ENCODE measurements around the gene ADAMTS14.

DNA sequence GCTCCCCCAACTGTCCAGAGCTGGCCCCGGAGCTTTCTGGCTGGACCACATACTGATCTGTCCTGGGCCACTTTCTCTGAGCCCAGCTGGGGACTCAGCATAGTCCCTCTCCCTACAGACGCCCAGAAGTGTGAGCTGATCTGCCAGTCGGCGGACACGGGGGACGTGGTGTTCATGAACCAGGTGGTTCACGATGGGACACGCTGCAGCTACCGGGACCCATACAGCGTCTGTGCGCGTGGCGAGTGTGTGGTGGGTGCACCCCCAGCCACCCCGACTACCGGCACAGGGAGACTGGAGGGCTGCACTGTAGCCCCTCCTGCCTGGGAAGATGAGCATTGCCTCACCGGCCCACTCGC, 71.1 kb downstream of the ADAMTS14 start:
- TF ChIP-seq, protein P1, sequence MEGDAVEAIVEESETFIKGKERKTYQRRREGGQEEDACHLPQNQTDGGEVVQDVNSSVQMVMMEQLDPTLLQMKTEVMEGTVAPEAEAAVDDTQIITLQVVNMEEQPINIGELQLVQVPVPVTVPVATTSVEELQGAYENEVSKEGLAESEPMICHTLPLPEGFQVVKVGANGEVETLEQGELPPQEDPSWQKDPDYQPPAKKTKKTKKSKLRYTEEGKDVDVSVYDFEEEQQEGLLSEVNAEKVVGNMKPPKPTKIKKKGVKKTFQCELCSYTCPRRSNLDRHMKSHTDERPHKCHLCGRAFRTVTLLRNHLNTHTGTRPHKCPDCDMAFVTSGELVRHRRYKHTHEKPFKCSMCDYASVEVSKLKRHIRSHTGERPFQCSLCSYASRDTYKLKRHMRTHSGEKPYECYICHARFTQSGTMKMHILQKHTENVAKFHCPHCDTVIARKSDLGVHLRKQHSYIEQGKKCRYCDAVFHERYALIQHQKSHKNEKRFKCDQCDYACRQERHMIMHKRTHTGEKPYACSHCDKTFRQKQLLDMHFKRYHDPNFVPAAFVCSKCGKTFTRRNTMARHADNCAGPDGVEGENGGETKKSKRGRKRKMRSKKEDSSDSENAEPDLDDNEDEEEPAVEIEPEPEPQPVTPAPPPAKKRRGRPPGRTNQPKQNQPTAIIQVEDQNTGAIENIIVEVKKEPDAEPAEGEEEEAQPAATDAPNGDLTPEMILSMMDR (IDR thresholded peaks at IDR 0.05): no peak
- TF ChIP-seq, protein P2, sequence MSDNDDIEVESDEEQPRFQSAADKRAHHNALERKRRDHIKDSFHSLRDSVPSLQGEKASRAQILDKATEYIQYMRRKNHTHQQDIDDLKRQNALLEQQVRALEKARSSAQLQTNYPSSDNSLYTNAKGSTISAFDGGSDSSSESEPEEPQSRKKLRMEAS (CRISPR knock-in tag; IDR thresholded peaks at IDR 0.05): no peak
- TF ChIP-seq, protein P3, sequence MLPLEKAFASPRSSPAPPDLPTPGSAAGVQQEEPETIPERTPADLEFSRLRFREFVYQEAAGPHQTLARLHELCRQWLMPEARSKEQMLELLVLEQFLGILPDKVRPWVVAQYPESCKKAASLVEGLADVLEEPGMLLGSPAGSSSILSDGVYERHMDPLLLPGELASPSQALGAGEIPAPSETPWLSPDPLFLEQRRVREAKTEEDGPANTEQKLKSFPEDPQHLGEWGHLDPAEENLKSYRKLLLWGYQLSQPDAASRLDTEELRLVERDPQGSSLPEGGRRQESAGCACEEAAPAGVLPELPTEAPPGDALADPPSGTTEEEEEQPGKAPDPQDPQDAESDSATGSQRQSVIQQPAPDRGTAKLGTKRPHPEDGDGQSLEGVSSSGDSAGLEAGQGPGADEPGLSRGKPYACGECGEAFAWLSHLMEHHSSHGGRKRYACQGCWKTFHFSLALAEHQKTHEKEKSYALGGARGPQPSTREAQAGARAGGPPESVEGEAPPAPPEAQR (CRISPR knock-in tag; IDR thresholded peaks at IDR 0.05): no peak
- TF ChIP-seq ZNF423 (CRISPR knock-in tag; IDR thresholded peaks at IDR 0.05) (no peak), NFYB (CRISPR knock-in tag; conservative IDR thresholded peaks at IDR 0.05; ENCODE audit: low read depth) (no peak)
- TF ChIP-seq, protein P4, sequence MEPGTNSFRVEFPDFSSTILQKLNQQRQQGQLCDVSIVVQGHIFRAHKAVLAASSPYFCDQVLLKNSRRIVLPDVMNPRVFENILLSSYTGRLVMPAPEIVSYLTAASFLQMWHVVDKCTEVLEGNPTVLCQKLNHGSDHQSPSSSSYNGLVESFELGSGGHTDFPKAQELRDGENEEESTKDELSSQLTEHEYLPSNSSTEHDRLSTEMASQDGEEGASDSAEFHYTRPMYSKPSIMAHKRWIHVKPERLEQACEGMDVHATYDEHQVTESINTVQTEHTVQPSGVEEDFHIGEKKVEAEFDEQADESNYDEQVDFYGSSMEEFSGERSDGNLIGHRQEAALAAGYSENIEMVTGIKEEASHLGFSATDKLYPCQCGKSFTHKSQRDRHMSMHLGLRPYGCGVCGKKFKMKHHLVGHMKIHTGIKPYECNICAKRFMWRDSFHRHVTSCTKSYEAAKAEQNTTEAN (CRISPR knock-in tag; IDR thresholded peaks at IDR 0.05): no peak
- TF ChIP-seq, protein P5, sequence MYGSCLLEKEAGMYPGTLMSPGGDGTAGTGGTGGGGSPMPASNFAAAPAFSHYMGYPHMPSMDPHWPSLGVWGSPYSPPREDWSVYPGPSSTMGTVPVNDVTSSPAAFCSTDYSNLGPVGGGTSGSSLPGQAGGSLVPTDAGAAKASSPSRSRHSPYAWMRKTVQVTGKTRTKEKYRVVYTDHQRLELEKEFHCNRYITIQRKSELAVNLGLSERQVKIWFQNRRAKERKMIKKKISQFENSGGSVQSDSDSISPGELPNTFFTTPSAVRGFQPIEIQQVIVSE (CRISPR knock-in tag; IDR thresholded peaks at IDR 0.05; ENCODE audit: borderline replicate concordance): no peak

All from WTC11 (cell line).